Neutrophil (primary cell): ENCODE measurements around the gene SUSD5.

ENCODE experiments used
- H3K27ac ChIP-seq: fragments of 200-600 bp; sonication (generic); 2 replicates; pipeline ENCODE4 v1.5.1; 2016; ENCODE audit warnings: mild to moderate bottlenecking, moderate library complexity
- H3K27me3 ChIP-seq: fragments of 200-600 bp; sonication (generic); 2 replicates; pipeline ENCODE4 v1.6.0; 2016; ENCODE audit warnings: mild to moderate bottlenecking
- H3K36me3 ChIP-seq: fragments of 200-600 bp; sonication (generic); 2 replicates; pipeline ENCODE4 v1.5.1; 2017
- H3K4me1 ChIP-seq, 2 experiments: fragments of 200-600 bp in 1 of 2; sonication (generic) in 1 of 2; 1 replicate in 1 of 2; 2 replicates in 1 of 2; pipeline versions ENCODE4 v1.5.1 to v1.6.1; 2013 to 2016; ENCODE audit warnings: low read depth in 1 of 2, low read length in 1 of 2, mild to moderate bottlenecking in 1 of 2, moderate library complexity in 1 of 2; ENCODE audit not compliant: control insufficient read depth in 1 of 2, insufficient read depth in 1 of 2
- H3K4me3 ChIP-seq, 2 experiments: fragments of 200-600 bp in 1 of 2; sonication (generic) in 1 of 2; 1 replicate in 1 of 2; 2 replicates in 1 of 2; pipeline ENCODE4 v1.5.1; 2013 to 2016; ENCODE audit warnings: low read depth in 1 of 2, low read length in 1 of 2, mild to moderate bottlenecking in 1 of 2, moderate library complexity in 1 of 2
- H3K9me3 ChIP-seq: fragments of 200-600 bp; sonication (generic); 2 replicates; pipeline ENCODE4 v1.5.1; 2016
- CTCF ChIP-seq: fragments of 200-600 bp; sonication (generic); IDR thresholded peaks from 2 replicates; pipeline ENCODE4 v1.5.1; 2016; ENCODE audit warnings: antibody characterized with exemption

Gene SUSD5

GRCh38 chr3:33217866-33218445, 654 bp downstream of the SUSD5 start:
- H3K27me3 ChIP-seq, result peaks cover 79% of the 10 kb centered on the region
- no peak overlapping the region for H3K4me3 ChIP-seq
- H3K9me3 ChIP-seq, result no peaks in the 10 kb centered on the region
- H3K4me1 ChIP-seq, result peaks cover 0 to 4% of the 10 kb centered on the region in 2 experiments
- TF ChIP-seq CTCF, result no peak
- no peaks in the 10 kb centered on the region for H3K36me3 ChIP-seq
- no peak overlapping the region for H3K27ac ChIP-seq

GRCh38 chr3:33215739-33216138, 2.9 kb downstream of the SUSD5 start:
- Histone ChIP-seq H3K36me3 (no peaks in the 10 kb centered on the region), H3K27ac (no peak overlapping the region), H3K27me3 (peaks cover 63% of the 10 kb centered on the region), H3K4me1 (peaks cover 0 to 4% of the 10 kb centered on the region in 2 experiments), H3K4me3 (no peak overlapping the region), H3K9me3 (no peaks in the 10 kb centered on the region)
- no peak for TF ChIP-seq CTCF

GRCh38 chr3:33212406-33212805, 6.2 kb downstream of the SUSD5 start:
- Histone ChIP-seq H3K4me3 (no peak overlapping the region), H3K36me3 (no peaks in the 10 kb centered on the region), H3K4me1 (no peaks in the 10 kb centered on the region), H3K9me3 (no peaks in the 10 kb centered on the region), H3K27ac (no peak overlapping the region), H3K27me3 (peaks cover 30% of the 10 kb centered on the region)
- no peak for TF ChIP-seq CTCF

- Histone ChIP-seq H3K9me3 (no peaks in the 10 kb centered on the region), H3K4me3 (no peak overlapping the region), H3K36me3 (no peaks in the 10 kb centered on the region), H3K27ac (no peak overlapping the region), H3K27me3 (peaks cover 20% of the 10 kb centered on the region), H3K4me1 (no peaks in the 10 kb centered on the region)
- TF ChIP-seq CTCF, result no peak
These were observed 7.2 kb downstream of the SUSD5 start for GRCh38 chr3:33211444-33211843.

- no peaks in the 10 kb centered on the region for H3K9me3 ChIP-seq
- TF ChIP-seq CTCF, result no peak
- H3K4me3 ChIP-seq, result no peak overlapping the region
- H3K27ac ChIP-seq, result no peak overlapping the region
- H3K4me1 ChIP-seq, result no peaks in the 10 kb centered on the region
- peaks cover under 1% of the 10 kb centered on the region for H3K27me3 ChIP-seq
- H3K36me3 ChIP-seq, result no peaks in the 10 kb centered on the region
These were observed 9.3 kb downstream of the SUSD5 start for GRCh38 chr3:33209357-33209756.
